Activated CD4-positive, alpha-beta memory T cell treated with anti-CD3 and anti-CD28 coated beads, Interleukin-2, amount 10 ng/mL, durations not matched to agents 7 days and 5 days (primary cell): ENCODE results near the gene CYCS. TPM values are rescaled to one million over a fixed set of nuclear protein-coding genes. Genes with fewer than 3 reads are reported as not detected.
"Not testable (repeated sequence)": the region's sequence is repeated elsewhere in the genome, so short reads cannot be mapped to it uniquely, and the experiment has no call there.

Source experiments
- CTCF ChIA-PET: fragments of 350-600 bp; sonication (Branson Sonifier 250); formaldehyde crosslinking; loops from one replicate; lab custom pipeline; 2021; ENCODE audit warnings: antibody characterized with exemption, inconsistent platforms; lab: Charles Lee
- POLR2A ChIA-PET: fragments of 350-600 bp; sonication (Branson Sonifier 250); formaldehyde crosslinking; loops from one replicate; lab custom pipeline; 2021; ENCODE audit warnings: antibody characterized with exemption; lab: Charles Lee
- DNase-seq: peaks from one replicate; pipeline ENCODE4 v3.0.0-alpha.2; 2020
- H3K27ac Mint-ChIP-seq: one replicate; pipeline ENCODE4 v1.8.0; 2021; ENCODE audit warnings: mild to moderate bottlenecking, mixed read lengths
- H3K27me3 Mint-ChIP-seq: one replicate; pipeline ENCODE4 v1.8.0; 2021; ENCODE audit warnings: mixed read lengths
- H3K36me3 Mint-ChIP-seq: one replicate; pipeline ENCODE4 v1.8.0; 2021; ENCODE audit warnings: low read depth, mixed read lengths
- H3K4me1 Mint-ChIP-seq: one replicate; pipeline ENCODE4 v1.8.0; 2021; ENCODE audit warnings: mixed read lengths
- H3K4me3 Mint-ChIP-seq: one replicate; pipeline ENCODE4 v1.8.0; 2021; ENCODE audit warnings: mild to moderate bottlenecking, mixed read lengths
- H3K9me3 Mint-ChIP-seq: one replicate; pipeline ENCODE4 v1.8.0; 2021; ENCODE audit warnings: mixed read lengths
- total RNA-seq, 2 experiments: library from RNA; stranded (reverse); gene quantifications; one replicate each; pipeline ENCODE4 v1.2.3, GENCODE V29; 2021

The CYCS gene
- total RNA-seq = 100 to 1,000 TPM; 108 to 111 TPM

DNA sequence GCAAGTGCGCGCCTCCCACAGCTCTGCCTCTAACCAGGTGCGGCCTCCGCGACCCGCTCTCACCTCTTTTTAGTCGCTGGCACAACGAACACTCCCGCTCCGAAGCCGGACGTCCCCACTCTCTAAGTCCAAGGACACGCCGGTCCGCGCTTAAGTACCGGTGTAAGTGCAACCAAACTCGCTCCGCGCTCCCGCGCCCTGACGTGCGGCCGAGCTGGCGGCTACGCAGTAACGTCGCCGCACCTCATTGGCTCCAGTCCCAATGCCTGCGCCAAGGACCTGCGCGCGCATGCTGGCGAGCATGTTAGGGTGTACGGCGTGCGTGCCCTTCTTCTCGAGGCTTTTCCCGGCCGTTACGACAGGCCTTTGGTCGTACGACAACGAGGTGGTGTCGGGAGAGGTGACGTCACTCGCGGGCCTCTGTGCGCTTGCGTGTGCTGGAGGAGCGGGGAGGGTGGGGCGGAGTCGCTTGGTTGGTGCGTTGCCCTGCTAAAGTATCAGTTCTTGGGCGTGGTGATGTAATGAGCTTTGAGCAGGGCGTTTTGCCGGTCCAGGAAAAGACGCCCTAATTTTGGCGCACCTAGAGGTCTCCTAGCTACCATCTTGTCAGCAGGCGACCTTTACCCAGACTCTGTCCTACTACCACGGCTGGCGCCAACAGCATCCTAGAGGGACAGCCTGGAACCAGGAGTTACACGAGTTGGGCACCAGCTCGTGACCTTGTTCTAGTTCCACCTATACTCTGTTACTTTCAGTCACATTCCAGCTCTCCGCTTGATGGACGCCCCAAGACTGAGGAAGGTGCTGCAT lies at the start of gene CYCS:
TSS of gene CYCS (minus strand) at position 124 of the 810 bp plus-strand sequence. CDS start 1,141 bp downstream, outside the sequence.
- Mint-ChIP-seq H3K4me3 (peak within 1 kb of the TSS; percentile 93), H3K27me3 (peaks cover 2% of the 10 kb centered on the region), H3K4me1 (peaks cover 33% of the 10 kb centered on the region), H3K27ac (peak within 1 kb of the TSS; percentile 97), H3K36me3 (peaks cover 40% of the 10 kb centered on the region), H3K9me3 (no peaks in the 10 kb centered on the region)
- ChIA-PET POLR2A (interaction anchor here (0.6 to 4.3 kb wide), 32 partner anchors 9 to 1653 kb away, joined by 3 to 30 read pairs (median 4); partner anchors contain the start of genes GSDME, OSBPL3 and PALS2), CTCF (interaction anchor here (1.0 to 3.6 kb wide), 13 partner anchors 8 to 459 kb away, joined by 3 to 22 read pairs (median 5); partner anchors contain the start of gene OSBPL3)
- DNase-seq = peak; percentile 100

GRCh38 chr7:25173184-25173583 lies 48.1 kb upstream of the CYCS start:
- H3K4me3 Mint-ChIP-seq = no peak overlapping the region
- DNase-seq = no peak
- H3K9me3 Mint-ChIP-seq = no peaks in the 10 kb centered on the region
- H3K36me3 Mint-ChIP-seq = peaks cover 4% of the 10 kb centered on the region
- ChIA-PET POLR2A (no interaction called here), CTCF (no interaction called here)
- H3K4me1 Mint-ChIP-seq = peaks cover 5% of the 10 kb centered on the region
- H3K27ac Mint-ChIP-seq = no peak overlapping the region
- H3K27me3 Mint-ChIP-seq = no peaks in the 10 kb centered on the region

- H3K4me3 Mint-ChIP-seq = no peak overlapping the region
- POLR2A ChIA-PET = no interaction called here
These were observed 46.5 kb upstream of the CYCS start for GRCh38 chr7:25171516-25171915.

DNA sequence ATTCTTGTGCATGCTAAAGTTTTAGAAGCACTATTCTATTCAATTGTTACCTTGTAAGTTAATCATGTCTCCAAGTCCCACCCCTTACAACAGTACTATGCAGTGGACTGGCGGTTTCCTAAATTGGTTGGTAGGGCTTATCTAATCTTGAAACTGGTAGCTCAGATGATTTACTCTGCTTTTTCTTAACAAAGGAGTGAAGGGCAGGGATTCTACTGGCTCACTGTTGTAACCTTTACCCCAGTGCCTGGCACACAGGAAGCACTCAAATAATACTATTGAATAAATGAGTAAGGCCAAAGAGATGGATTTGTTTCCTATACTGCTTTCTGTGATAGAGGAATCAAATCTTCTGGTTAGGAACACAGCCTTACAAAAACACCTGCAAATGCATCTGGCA lies 46.0 kb upstream of the CYCS start:
- ChIA-PET CTCF (interaction anchor here (1.4 to 1.6 kb wide), 2 partner anchors 73 to 78 kb away, joined by 3 to 5 read pairs; no protein-coding TSS in a partner anchor), POLR2A (no interaction called here)
- Mint-ChIP-seq H3K27me3 (no peaks in the 10 kb centered on the region), H3K4me1 (no peaks in the 10 kb centered on the region), H3K27ac (no peak overlapping the region), H3K4me3 (no peak overlapping the region), H3K36me3 (no peaks in the 10 kb centered on the region), H3K9me3 (no peaks in the 10 kb centered on the region)
- no peak for DNase-seq

More at GRCh38 chr7:25171516-25171915, 46.5 kb upstream of the CYCS start:
- no peaks in the 10 kb centered on the region for H3K4me1 Mint-ChIP-seq
- DNase-seq = no peak
- H3K27me3 Mint-ChIP-seq = no peaks in the 10 kb centered on the region
- no peaks in the 10 kb centered on the region for H3K36me3 Mint-ChIP-seq
- H3K27ac Mint-ChIP-seq = no peak overlapping the region
- no peaks in the 10 kb centered on the region for H3K9me3 Mint-ChIP-seq
- CTCF ChIA-PET = interaction anchor here (1.2 to 1.6 kb wide), 3 partner anchors 9 to 78 kb away, joined by 3 to 5 read pairs (median 3); a partner anchor contains a TSS

DNA sequence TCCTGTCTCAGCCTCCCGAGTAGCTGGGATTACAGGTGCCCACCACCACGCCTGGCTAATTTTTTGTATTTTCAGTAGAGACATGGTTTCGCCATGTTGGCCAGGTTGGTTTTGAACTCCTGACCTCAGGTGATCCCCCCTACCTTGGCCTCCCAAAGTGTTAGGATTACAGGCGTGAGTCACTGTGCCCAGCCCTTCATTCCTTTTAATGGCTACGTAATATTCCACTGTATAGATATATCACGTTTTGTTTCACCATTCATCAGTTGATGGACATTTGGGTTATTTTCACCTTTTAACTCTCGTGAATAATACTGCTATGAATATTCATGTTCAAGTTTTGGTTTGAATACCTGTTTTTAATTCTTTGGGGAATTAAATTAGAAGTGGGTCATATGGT lies 44.6 kb upstream of the CYCS start:
- ChIA-PET CTCF (interaction anchor here (1.0 kb wide), 1 partner anchor 90 kb away, joined by 3 read pairs; no protein-coding TSS in a partner anchor), POLR2A (no interaction called here)
- Mint-ChIP-seq H3K4me3 (no peak overlapping the region), H3K9me3 (no peaks in the 10 kb centered on the region), H3K4me1 (no peaks in the 10 kb centered on the region), H3K27ac (no peak overlapping the region), H3K27me3 (no peaks in the 10 kb centered on the region), H3K36me3 (no peaks in the 10 kb centered on the region)
- DNase-seq = no peak

DNA sequence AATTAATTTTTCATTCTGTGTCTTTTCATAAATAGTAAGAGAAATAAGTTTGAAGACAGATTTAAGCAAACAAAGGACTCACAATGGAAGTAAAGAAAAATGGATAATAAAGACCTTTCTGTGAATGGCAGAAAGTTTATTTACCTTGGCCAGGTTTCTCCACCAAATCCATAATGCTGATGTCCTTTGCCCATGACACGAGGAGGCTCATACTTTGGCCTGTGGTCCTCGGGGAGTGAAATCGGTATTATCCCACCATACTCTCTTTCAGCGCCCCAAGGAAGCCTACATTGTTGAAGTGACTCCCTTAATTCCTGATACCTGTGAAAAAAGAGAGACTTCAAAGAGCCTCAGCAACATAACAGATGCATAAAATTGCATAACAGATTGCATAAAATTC lies 43.1 kb upstream of the CYCS start:
- Mint-ChIP-seq H3K4me1 (no peaks in the 10 kb centered on the region), H3K4me3 (no peak overlapping the region), H3K9me3 (no peaks in the 10 kb centered on the region), H3K27ac (no peak overlapping the region), H3K36me3 (no peaks in the 10 kb centered on the region), H3K27me3 (no peaks in the 10 kb centered on the region)
- DNase-seq = no peak
- POLR2A ChIA-PET = no interaction called here
- CTCF ChIA-PET = interaction anchor here (1.0 kb wide), 1 partner anchor 8 kb away, joined by 3 read pairs; no protein-coding TSS in a partner anchor

- CTCF ChIA-PET = no interaction called here
These were observed 42.3 kb upstream of the CYCS start for GRCh38 chr7:25167262-25167843.

DNA sequence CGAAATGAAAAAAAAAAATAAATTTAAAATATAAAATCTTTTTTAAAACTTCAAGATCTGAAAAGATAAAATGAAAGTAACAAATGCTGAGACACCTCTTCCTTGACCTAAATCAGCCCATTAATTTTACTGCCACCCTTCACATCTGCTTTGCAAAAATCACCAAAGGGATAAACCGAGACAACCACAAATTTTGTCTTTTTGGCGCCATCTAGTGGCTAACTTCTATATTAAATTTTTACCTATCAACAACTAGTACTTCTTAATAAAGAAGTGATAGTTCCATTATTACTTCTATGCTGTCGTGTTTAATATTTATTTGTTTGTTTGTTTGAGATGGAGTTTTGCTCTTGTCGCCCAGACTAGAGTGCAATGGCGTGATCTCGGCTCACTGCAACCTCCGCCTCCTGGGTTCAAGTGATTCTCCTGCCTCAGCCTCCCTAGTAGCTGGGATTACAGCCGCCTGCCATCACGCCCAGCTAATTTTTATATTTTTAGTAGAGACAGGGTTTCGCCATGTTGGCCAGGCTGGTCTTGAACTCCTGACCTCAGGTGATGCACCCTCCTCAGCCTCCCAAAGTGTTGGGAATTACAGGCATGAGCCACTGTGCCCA lies 35.0 kb upstream of the CYCS start:
- H3K27me3 Mint-ChIP-seq, H3K4me1 Mint-ChIP-seq, H3K36me3 Mint-ChIP-seq, DNase-seq, POLR2A ChIA-PET, H3K27ac Mint-ChIP-seq, H3K9me3 Mint-ChIP-seq, H3K4me3 Mint-ChIP-seq: not testable (repeated sequence)
- CTCF ChIA-PET = interaction anchor here (0.9 to 2.1 kb wide), 9 partner anchors 9 to 67 kb away, joined by 3 to 6 read pairs (median 4); partner anchors contain the start of gene CYCS

More at GRCh38 chr7:25167262-25167843, 42.3 kb upstream of the CYCS start:
- H3K36me3 Mint-ChIP-seq = no peaks in the 10 kb centered on the region
- H3K4me3 Mint-ChIP-seq = no peak overlapping the region
- H3K27ac Mint-ChIP-seq = no peak overlapping the region
- no peak for DNase-seq
- no peaks in the 10 kb centered on the region for H3K27me3 Mint-ChIP-seq
- no peaks in the 10 kb centered on the region for H3K9me3 Mint-ChIP-seq
- H3K4me1 Mint-ChIP-seq = no peaks in the 10 kb centered on the region
- POLR2A ChIA-PET = no interaction called here

- ChIA-PET CTCF (interaction anchor here (1.4 to 2.1 kb wide), 2 partner anchors 33 to 60 kb away, joined by 3 to 6 read pairs; partner anchors contain the start of gene CYCS), POLR2A (no interaction called here)
- Mint-ChIP-seq H3K27me3 (no peaks in the 10 kb centered on the region), H3K9me3 (no peaks in the 10 kb centered on the region), H3K4me3 (no peak overlapping the region), H3K36me3 (no peaks in the 10 kb centered on the region), H3K27ac (no peak overlapping the region), H3K4me1 (peaks cover 1% of the 10 kb centered on the region)
- DNase-seq = no peak
These were observed 33.9 kb upstream of the CYCS start for GRCh38 chr7:25158966-25159365.

DNA sequence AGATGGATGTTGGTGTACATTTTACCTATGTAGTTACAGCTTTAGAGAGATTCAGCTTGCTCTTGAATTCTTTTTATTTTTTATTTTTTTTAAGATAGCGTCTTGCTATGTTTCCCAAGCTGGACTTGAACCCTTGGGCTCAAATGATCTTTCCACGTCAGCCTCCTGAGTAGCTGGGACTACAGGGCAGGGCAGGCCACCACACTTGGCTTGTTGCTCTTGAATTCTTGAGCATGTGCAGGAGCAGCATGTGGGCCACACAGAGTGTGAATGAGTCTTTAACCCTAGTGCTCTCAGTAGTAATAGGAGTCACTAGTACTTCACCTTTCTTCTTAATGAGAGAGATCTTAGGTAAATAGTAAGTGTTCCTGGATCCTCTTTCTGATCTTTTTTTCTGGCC lies 26.7 kb upstream of the CYCS start:
- ChIA-PET POLR2A (interaction anchor here (1.3 kb wide), 1 partner anchor 28 kb away, joined by 4 read pairs; no protein-coding TSS in a partner anchor), CTCF (no interaction called here)
- no peak overlapping the region for H3K27ac Mint-ChIP-seq
- no peak overlapping the region for H3K4me3 Mint-ChIP-seq
- peaks cover 2% of the 10 kb centered on the region for H3K4me1 Mint-ChIP-seq
- no peaks in the 10 kb centered on the region for H3K9me3 Mint-ChIP-seq
- DNase-seq = no peak
- no peaks in the 10 kb centered on the region for H3K36me3 Mint-ChIP-seq
- no peaks in the 10 kb centered on the region for H3K27me3 Mint-ChIP-seq

DNA sequence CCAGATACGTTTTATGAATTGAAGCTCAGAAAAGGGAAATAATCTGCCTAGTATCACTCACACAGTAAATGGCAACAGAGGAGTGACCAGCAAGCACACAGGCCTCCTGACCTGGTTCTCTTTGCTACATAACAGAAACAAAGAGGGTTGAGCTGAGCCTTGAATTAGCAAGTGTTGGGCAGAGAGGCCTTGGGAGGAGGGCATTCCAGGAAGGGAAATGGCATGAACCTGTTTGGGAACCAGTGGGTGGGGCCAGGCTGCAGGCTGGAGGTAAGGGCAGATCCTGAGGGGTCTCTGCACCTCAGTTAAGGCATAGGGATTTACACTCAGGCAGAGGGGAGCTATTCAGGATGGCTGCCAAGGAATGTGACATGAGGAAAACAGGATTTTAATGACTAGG lies 24.8 kb upstream of the CYCS start:
- CTCF ChIA-PET = interaction anchor here (1.4 to 1.8 kb wide), 2 partner anchors 10 to 11 kb away, joined by 4 read pairs; no protein-coding TSS in a partner anchor
- H3K27ac Mint-ChIP-seq = no peak overlapping the region
- H3K36me3 Mint-ChIP-seq = no peaks in the 10 kb centered on the region

DNA sequence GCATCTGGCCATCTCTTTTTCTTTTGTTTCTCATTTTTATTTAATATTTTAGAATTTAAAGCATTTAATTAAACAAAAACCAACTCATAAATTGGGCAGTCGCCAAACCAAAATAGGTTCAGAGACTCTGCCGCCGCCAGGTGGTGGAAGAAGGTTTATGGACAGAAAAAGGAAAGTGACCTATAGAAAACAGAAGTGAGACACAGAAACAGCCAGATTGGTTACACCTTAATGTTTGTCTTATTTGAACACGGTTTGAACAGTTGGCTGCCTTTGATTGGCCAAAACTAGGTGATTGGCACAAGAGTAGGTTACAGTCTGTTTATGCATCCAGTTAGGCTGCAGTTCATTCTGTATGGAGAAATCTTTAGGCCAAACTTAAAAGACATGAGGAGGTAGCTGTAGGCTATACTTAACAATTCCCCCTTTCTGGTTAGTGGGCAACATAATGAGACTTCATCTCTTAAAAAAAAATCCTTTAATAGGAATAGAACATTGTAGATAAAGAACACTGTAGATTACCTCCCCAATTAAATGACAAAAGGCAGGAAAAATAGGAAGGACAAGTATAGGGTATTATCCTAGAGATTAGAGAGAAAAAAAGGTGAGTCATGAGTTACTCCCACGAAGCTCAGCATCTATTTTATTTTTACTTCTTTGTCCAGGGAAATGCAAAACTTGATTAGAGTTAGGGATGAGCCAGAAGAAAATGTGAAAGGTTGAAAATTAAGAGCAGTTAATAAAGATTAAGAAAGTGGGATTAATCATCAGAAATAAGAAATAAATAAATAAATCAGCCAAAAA lies 23.9 kb upstream of the CYCS start:
- no peak for DNase-seq
- Mint-ChIP-seq H3K4me3 (no peak overlapping the region), H3K27ac (no peak overlapping the region), H3K4me1 (peaks cover 2% of the 10 kb centered on the region), H3K27me3 (no peaks in the 10 kb centered on the region), H3K36me3 (no peaks in the 10 kb centered on the region), H3K9me3 (no peaks in the 10 kb centered on the region)
- POLR2A ChIA-PET = interaction anchor here (1.2 kb wide), 1 partner anchor 24 kb away, joined by 3 read pairs; the partner anchor contains the start of gene CYCS
- CTCF ChIA-PET = interaction anchor here (1.4 kb wide), 1 partner anchor 12 kb away, joined by 4 read pairs; no protein-coding TSS in a partner anchor

More for the DNA sequence above, 24.8 kb upstream of the CYCS start:
- H3K4me1 Mint-ChIP-seq = peaks cover 2% of the 10 kb centered on the region
- no peaks in the 10 kb centered on the region for H3K27me3 Mint-ChIP-seq
- no peak for DNase-seq
- no peaks in the 10 kb centered on the region for H3K9me3 Mint-ChIP-seq
- no peak overlapping the region for H3K4me3 Mint-ChIP-seq
- POLR2A ChIA-PET = interaction anchor here (1.2 kb wide), 1 partner anchor 25 kb away, joined by 3 read pairs; the partner anchor contains the start of gene CYCS
